IMR-90 (cell line): ENCODE measurements around the gene HECTD2.

ENCODE experiments used
- CTCF ChIP-seq: conservative IDR thresholded peaks from 2 replicates; pipeline ENCODE4 v1.5.1; 2012; ENCODE audit warnings: mild to moderate bottlenecking, low read depth, low read length, improper control_type of control experiment
- ELK1 ChIP-seq: fragments of 150-350 bp; IDR thresholded peaks from 2 replicates; pipeline ENCODE4 v1.6.1; 2016; ENCODE audit warnings: low read depth, mild to moderate bottlenecking, low read length, moderate library complexity, borderline replicate concordance
- RCOR1 ChIP-seq: IDR thresholded peaks from 2 replicates; pipeline ENCODE4 v1.6.1; 2012; ENCODE audit warnings: mild to moderate bottlenecking, low read length, improper control_type of control experiment; ENCODE audit not compliant: insufficient replicate concordance
- SMC3 ChIP-seq: fragments of 150-350 bp; IDR thresholded peaks from 2 replicates; pipeline ENCODE4 v1.6.1; 2016; ENCODE audit warnings: low read depth, mild to moderate bottlenecking, antibody characterized with exemption, low read length, moderate library complexity
- USF2 ChIP-seq: fragments of 150-350 bp; IDR thresholded peaks from 2 replicates; pipeline ENCODE4 v1.6.1; 2017; ENCODE audit warnings: mild to moderate bottlenecking, antibody characterized with exemption, low read length, low read depth

- TF ChIP-seq RCOR1 (no peak), CTCF (no peak), SMC3 (no peak), USF2 (no peak), ELK1 (no peak)
Measured at GRCh38 chr10:91460681-91461080, 50.5 kb downstream of the HECTD2 start.
